ENCODE measurements around the gene MLLT3. TPM values are rescaled to one million over a fixed set of nuclear protein-coding genes. Genes with fewer than 3 reads are reported as not detected.

MLLT3 gene
- polyA plus RNA-seq (2012; ENCODE audit: insufficient read depth, insufficient read length, low read depth): 2.7 TPM

GRCh38 chr9:20622330-20623020 is at the start of gene MLLT3:
Gene MLLT3, minus strand, starts transcription at chr9:20622499.
- DNase-seq: peak; percentile 96
- no peak for TF ChIP-seq CTCF (IDR thresholded peaks at IDR 0.05; ENCODE audit: low read depth, low read length)
- H3K4me1 ChIP-seq: peaks cover 5% of the 10 kb centered on the region; the same call in 1 of the 2 replicates
- H3K27me3 ChIP-seq: no peaks in the 10 kb centered on the region
- H3K4me3 ChIP-seq (ENCODE audit: low read depth, low read length): peak within 1 kb of the TSS; percentile 86
- no peaks in the 10 kb centered on the region for H3K9me3 ChIP-seq
- H3K36me3 ChIP-seq: no peaks in the 10 kb centered on the region

- no peak for TF ChIP-seq CTCF (IDR thresholded peaks at IDR 0.05; ENCODE audit: low read depth, low read length)
- H3K27me3 ChIP-seq: no peaks in the 10 kb centered on the region
- no peaks in the 10 kb centered on the region for H3K36me3 ChIP-seq
- H3K4me1 ChIP-seq: peaks cover 5% of the 10 kb centered on the region
- DNase-seq: no peak
- H3K9me3 ChIP-seq: no peaks in the 10 kb centered on the region
- no peak overlapping the region for H3K4me3 ChIP-seq (ENCODE audit: low read depth, low read length)
Measured at GRCh38 chr9:20671635-20672034, 49.3 kb upstream of the MLLT3 start.

GRCh38 chr9:20670395-20670794 is 48.1 kb upstream of the MLLT3 start:
- no peak for DNase-seq
- H3K27me3 ChIP-seq: no peaks in the 10 kb centered on the region
- H3K4me1 ChIP-seq: peaks cover 5% of the 10 kb centered on the region
- H3K9me3 ChIP-seq: no peaks in the 10 kb centered on the region
- H3K36me3 ChIP-seq: no peaks in the 10 kb centered on the region
- no peak overlapping the region for H3K4me3 ChIP-seq (ENCODE audit: low read depth, low read length)
- TF ChIP-seq CTCF (IDR thresholded peaks at IDR 0.05; ENCODE audit: low read depth, low read length): no peak

- Histone ChIP-seq H3K4me1 (peaks cover 7% of the 10 kb centered on the region), H3K4me3 (ENCODE audit: low read depth, low read length) (no peak overlapping the region), H3K36me3 (no peaks in the 10 kb centered on the region), H3K27me3 (no peaks in the 10 kb centered on the region), H3K9me3 (no peaks in the 10 kb centered on the region)
- TF ChIP-seq CTCF (IDR thresholded peaks at IDR 0.05; ENCODE audit: low read depth, low read length): no peak
- no peak for DNase-seq
Measured at GRCh38 chr9:20664501-20664900, 42.2 kb upstream of the MLLT3 start.

- Histone ChIP-seq H3K4me3 (ENCODE audit: low read depth, low read length) (no peak overlapping the region), H3K27me3 (no peaks in the 10 kb centered on the region), H3K9me3 (no peaks in the 10 kb centered on the region), H3K4me1 (peaks cover 2% of the 10 kb centered on the region; the same call in 1 of the 2 replicates), H3K36me3 (no peaks in the 10 kb centered on the region)
- no peak for DNase-seq
- no peak for TF ChIP-seq CTCF (IDR thresholded peaks at IDR 0.05; ENCODE audit: low read depth, low read length)
Measured at GRCh38 chr9:20663133-20663532, 40.8 kb upstream of the MLLT3 start.

- no peak for DNase-seq
- Histone ChIP-seq H3K9me3 (no peaks in the 10 kb centered on the region), H3K27me3 (no peaks in the 10 kb centered on the region), H3K36me3 (no peaks in the 10 kb centered on the region), H3K4me3 (ENCODE audit: low read depth, low read length) (no peak overlapping the region), H3K4me1 (peaks cover 2% of the 10 kb centered on the region; the same call in 1 of the 2 replicates)
- TF ChIP-seq CTCF (IDR thresholded peaks at IDR 0.05; ENCODE audit: low read depth, low read length): no peak
Measured at GRCh38 chr9:20662156-20662555, 39.9 kb upstream of the MLLT3 start.

Data from BE2C (cell line).